Astrocyte of the hippocampus (primary cell): ENCODE results near the gene CDH23.
"Not testable (repeated sequence)": the region's sequence is repeated elsewhere in the genome, so short reads cannot be mapped to it uniquely, and the experiment has no call there.

Experiments used
- DNase-seq: peaks from one replicate; pipeline ENCODE4 v3.0.0; 2011; ENCODE audit warnings: low read depth, low spot score

Gene CDH23

DNA sequence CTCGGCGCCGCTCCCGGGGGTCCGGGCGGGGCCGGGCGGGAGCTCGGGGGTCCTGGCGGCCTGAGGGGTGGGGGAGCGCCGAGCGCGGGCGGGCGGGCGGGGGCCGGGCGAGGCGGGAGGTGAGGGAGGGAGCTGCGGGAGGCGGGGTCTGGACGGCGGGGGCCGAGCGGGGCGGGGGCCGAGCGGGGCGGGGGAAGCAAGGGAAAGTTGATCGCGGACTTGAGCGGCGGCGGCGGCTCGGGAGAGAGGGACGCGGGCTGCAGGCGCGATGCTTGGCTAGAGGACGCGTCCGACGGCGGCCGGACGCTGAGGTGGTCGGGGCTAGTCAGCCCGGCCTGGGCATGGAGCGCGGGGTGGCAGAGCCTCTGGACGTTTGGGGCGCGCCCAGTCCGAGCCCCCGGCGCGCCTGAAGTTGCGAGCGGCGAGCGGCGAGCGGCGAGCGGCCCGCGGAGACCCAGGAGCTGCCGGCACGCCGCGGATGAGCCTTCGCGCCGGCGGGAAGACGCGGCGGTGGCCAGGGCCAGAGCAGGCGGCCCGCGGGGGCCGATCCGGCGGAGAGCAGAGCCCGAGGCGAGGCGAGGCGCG is at the start of gene CDH23:
Gene CDH23, plus strand, starts transcription at position 210 of the 585 bp plus-strand sequence. CDS start 42,912 bp downstream, outside the sequence.
- peak; percentile 44 for DNase-seq

DNA sequence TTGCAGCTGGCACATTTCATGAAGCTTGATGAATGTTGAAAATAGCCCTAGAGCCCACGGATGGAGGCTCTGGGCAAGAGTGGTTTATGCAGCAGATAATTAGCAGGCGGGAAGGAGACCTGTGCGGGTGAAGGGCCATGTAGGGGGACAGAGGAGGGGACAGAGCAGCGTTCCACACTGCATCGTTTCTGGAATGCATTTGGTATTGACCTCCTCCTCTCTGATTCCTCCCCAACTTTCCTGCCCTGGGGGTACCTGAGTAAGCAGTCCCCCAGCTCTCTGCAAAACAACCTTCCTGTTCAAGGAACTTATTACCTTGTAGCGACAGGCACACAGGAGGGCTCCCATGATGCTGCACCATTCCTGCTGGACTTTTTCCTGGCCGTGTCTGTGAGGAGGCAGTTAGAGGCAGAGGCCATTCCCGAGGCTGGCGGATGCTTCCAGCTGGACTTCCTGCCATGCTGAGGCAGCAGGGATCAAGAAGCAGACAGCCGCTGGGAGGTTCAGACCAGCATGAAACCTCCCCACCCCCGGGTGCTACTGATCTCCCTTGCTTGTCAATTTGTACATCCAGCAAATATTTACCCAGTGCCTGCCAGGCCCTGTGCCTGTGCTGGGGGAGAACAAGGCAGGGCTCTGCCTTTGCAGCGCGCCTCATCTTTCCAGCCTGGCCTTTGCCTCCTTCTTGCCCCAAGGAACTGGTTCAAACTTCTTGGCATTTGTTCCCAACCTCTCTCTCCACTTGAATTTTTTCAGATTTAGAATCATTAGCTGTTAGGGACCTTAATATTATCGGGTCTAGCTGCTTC is 48.9 kb upstream of the CDH23 start:
- DNase-seq, result no peak

DNA sequence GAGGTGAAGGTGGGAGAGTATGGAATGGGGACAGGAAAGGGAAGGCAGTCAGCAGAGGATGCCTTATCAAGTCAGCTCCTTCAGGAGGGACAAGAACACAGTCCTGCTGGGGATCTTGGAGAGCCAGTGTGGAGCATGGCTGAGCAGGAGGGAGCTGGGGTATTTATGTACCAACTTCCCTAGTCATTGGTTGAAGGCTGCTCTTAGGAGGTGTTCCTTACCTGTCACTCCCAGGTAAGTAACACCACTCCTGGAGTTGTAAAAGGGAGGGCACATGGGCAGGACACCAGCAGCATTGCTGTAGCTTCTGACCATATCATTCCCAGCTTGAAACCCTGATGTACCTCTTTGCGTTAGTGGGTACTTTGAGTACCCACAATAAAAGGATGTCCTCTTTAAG is 47.9 kb upstream of the CDH23 start:
- no peak for DNase-seq

DNA sequence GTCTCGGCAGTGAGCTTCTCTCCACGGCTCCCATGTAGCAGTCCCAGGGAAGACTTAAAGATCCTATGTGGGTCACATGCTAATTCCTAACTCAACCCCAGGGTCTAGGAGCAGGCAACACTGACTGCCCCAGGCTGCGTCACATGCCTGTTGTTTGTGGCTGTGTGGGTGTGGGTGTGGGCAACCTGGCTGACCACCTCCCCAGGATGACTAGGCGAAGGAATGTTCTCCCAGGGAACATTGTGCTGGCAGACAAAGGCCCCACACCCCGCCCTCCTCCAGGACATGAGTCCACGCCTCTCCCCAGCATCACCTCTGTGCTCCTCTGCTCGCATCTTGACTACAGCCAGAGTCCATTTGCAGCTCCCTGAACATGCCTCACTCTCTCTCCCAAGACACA is 47.3 kb upstream of the CDH23 start:
- peak; percentile 74 for DNase-seq

DNA sequence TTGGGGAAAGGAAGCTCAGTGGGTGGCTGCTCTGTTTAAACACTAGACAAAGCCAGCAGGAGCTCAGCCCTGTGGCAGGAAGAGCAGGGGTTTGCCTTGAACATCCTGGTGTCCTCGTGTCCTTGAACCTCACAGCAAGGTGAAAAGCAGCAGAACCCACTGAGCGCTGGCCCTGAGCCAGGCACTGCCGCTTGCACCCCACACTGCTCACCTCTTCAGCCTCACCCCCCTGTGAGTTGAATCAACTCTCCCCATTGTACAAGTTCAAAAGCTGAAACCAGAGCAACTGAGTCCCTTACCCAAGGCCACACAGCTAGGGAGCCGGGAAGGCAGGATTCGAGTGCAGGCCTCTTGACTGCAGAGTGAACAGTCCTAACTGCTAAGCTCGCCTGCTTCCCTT is 45.6 kb upstream of the CDH23 start:
- no peak for DNase-seq

DNA sequence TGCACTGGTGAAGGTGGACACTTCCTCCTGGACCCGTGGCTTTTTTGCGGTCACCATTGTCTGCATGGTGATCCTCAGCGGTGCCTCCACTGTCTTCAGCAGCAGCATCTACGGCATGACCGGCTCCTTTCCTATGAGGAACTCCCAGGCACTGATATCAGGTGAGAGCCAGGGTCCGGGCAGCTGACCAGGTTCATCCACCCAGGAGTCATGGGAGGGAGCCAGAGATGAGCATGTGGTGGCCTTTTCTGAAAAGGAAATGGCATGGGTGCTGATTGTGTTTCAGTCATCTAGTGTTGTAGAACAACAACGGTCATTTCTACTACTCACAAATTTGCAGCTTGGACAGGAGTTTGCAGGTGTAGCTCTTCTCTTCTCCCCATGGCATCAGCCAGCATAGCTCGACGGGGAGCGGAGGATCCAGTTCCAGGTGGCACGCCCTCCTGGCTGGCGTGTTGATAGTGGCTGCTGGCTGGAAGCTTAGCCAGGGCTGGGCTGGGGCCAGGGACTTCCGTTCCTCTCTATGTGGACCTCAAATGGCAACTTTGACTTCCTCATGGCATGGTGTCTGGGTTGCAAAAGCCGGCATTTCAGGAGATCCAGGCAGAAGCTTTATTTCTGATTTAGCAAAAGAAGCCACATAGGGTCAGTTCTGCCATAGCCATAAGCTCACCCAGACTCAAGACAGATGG is 44.9 kb upstream of the CDH23 start:
- DNase-seq, result no peak

DNA sequence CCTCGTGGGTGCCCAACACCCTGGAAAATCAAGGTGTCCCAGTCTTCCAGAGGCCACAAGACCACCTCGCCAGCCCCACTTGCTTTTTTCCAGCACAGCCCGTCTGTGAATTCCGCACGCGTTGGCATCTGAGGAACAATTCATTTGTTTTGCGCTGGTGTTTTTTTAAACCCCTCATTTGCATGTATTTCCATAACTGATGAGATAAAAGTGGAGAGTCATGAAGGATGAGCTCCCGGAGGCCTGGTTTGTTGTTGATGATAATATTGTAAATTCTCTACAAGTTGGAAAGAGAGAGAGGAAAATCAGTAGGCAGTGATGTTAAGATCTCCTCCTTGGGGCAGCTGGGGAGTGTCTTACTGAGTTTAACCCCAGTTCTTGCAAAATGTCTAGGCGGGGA is 43.1 kb upstream of the CDH23 start:
- DNase-seq, result no peak

DNA sequence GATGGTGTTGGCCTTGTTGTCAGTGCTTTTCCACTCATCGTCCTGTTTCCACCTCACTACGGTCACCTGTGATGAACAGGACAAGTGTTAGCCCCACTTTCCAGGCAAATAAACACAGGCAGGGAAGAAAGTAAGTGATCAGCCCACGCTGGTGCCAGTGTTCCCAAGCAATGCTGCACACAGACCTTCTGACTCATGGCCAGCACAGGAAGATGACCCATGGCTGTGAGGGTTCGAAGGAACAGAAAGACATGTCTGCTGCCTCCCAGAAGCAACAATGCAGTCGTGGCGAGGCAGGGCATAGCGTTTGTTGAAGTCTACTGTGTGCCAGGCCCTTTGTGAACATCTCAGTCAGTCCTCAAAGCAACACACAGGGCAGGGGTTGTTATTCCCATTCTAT is 41.9 kb upstream of the CDH23 start:
- DNase-seq, result no peak

DNA sequence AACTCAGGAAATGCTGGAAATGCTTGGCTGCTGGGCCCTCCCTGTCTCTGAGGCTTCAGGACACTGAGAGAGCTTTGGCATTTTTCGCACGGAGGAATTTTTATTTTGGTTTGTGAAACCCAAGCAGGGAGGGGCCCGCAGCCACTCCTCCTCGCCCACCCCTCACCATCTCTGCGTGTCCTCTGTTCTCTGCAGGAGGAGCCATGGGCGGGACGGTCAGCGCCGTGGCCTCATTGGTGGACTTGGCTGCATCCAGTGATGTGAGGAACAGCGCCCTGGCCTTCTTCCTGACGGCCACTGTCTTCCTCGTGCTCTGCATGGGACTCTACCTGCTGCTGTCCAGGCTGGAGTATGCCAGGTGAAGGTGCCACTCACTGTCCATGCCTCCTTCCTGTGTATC is 40.8 kb upstream of the CDH23 start:
- DNase-seq, result no peak

DNA sequence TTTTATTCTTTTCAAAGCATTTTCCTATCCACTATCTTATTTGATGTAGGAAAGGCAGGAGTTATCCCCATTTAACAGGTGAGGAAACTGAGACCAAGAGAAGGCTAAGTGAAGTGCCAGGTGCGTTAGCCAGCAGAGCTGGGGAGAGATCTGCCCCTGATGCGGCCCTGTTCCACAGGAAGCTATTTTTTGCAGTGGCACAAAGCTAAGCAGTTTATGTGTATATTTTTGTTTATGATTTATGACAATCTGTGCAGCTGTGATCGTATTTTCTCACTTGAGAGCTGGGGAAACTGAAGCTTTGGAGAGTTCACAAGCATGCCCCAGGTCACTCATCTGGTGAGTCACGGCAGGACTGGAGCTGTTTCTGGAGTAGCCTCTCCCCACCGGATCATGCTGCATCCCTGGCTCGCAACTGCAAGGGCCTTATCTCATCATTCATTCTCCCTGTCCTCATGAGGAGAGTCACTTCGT is 38.9 kb upstream of the CDH23 start:
- no peak for DNase-seq

DNA sequence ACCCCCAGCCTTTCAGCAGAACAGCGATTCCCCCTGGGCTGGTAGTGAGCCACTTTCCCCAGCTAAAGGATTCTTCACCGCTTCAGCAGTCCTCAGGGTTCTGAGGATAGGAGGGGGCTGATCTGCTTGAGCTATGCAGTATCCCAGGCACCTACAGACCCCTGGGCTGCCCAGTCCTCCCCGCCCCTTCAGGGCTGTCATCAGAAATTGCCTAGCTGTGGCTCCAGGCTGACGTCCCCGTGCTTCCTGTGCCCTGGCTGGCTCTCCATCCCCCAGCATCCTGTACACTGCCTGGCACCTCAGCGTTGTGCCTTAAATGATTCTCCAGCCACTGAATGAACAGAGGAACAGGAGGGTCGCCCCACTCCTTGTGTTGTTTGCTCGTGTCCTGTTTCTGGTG is 38.4 kb upstream of the CDH23 start:
- no peak for DNase-seq

DNA sequence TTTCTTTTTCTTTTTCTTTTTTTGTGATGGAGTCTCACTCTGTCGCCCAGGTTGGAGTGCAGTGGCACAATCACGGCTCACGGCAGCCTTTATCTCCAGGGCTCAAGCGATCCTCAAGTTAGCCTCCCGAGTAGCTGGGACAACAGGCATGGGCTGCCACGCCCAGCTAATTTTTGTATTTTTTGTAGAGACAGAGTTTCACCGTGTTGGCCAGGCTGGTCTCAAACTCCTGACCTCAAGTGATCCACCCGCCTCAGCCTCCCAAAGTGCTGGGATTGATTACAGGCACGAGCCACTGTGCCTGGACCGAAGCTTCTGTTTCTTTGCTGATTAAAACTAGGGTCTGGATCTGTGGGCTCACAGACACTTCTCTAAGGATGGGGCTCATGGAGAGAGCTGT is 37.8 kb upstream of the CDH23 start:
- DNase-seq, result not testable (repeated sequence)

DNA sequence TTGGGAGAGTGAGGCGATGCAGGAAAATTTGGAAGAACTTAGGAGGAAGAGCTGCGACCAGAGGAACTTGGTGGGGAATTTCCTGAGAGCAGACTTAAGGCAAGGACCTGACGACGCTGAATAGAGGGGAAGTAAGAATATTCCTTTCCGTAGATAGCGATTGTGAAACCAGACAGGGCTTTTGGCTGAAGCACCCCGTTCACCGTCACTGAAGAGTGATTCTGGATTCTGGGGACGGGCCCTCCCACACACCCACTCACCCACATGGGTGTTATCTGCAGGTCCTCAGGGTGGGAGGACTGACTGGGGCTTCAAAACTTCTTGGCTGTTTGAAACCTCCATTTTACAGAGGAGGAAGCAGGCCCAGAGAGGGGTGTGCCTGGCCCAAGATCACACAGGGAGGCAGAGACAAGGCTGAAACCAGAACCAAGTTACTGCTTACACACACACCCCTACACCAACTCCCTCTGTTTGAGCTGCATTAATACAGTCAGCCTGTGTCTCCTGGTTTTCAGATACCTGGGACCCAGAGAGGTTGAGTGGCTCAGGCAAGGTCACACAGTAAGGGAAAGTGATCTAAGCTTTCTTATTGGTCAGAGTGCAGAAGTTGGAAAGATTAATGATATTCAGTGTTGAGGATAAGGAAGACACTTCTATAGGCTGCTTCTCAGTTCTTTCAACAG is 37.2 kb upstream of the CDH23 start:
- DNase-seq, result no peak

DNA sequence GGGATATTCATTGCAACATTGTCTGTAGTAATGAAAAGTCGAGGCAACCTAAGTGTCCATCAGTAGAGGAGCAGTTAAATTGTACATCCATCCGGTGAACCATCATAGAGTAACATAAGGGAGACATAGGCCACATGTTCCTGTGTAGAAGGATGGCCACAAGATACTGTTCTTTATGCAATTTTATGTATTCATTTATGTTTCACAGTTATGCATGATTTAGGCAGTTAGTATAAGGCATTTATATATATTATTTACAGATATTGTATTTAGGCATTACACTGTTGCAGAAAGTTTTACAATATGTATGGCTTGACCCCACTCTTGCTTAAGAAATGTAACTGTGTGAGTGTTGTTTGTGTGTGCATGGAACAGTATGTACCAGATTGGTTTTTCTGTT is 36.0 kb upstream of the CDH23 start:
- DNase-seq, result no peak

DNA sequence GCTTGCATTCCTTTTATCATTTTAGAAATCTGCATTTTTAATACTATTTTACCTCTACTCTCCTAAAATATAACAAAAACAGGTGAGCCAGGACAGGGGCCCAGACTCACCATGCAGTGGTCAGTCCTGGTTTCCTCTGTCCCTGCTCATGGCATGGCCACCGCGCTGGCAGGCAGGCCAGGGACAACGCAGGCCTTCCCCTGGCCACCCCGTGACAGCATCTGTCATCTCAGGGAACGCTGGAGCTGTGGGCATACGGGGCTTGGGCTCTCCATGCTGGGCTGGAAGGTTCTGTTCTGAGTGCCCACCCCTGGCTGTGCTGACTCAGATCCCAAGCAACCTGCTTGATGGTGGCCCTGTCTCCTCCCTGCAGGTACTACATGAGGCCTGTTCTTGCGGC is 35.1 kb upstream of the CDH23 start:
- no peak for DNase-seq

DNA sequence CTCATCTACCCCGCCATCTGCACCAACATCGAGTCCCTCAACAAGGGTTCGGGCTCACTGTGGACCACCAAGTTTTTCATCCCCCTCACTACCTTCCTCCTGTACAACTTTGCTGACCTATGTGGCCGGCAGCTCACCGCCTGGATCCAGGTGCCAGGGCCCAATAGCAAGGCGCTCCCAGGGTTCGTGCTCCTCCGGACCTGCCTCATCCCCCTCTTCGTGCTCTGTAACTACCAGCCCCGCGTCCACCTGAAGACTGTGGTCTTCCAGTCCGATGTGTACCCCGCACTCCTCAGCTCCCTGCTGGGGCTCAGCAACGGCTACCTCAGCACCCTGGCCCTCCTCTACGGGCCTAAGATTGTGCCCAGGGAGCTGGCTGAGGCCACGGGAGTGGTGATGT is 34.6 kb upstream of the CDH23 start:
- DNase-seq, result no peak

DNA sequence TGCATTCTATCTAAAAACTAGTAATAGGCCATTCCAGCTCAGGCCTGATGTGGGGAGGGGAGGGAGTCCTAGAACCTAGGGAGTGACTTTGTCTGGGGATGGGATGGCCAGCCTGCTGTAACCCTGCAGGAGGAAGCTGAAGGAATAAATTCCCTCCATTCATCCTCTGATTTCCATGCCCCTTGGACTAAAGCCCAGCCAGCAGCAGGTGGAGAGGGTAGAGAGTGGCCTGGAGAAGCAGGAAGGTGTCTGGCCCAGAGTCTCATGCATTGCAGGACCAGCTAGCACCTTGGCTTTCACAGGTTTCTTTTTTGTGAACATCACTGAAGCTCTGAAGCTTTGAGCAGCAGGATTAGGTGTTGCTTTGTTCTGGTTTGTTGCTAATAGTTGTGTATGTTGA is 32.8 kb upstream of the CDH23 start:
- DNase-seq, result no peak

DNA sequence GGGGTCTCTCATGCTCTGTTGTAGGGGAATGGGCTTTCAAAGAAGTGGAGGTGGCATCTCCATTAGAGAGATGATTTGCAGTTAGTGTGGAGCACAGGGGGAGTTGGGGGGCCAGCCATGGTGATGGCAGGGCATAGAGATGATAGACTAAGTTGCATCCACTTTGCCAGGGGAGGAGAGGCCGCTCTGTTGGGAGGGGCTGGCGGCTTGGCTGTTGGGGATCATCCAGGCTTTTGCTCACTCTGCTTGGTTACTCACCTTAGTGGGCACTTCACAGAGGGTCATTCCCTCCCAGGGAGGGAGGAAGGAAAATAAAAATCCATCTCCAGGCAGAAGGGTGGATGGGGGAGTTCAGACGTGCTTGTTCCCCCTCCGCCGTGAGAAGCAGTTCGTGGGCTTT is 31.4 kb upstream of the CDH23 start:
- no peak for DNase-seq

DNA sequence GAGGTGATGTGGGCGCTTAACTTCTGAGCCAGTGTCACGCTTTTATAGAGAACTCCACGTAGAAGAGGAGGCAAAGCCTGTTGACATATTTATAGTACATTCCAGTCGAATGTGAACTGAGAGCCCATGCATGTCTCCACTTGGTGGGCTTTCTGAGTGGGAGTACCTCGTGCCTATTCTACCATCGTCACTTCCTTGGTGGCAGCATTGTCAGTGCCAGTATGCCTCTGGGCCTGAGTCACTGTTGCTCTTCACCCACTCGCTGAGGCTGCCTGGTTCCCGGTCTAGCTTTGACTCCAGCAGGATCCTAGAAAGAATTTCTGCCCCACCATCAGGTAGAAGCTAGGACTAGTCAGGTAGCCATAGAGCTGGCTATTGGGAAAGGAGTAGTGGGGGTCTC is 30.0 kb upstream of the CDH23 start:
- DNase-seq, result no peak

DNA sequence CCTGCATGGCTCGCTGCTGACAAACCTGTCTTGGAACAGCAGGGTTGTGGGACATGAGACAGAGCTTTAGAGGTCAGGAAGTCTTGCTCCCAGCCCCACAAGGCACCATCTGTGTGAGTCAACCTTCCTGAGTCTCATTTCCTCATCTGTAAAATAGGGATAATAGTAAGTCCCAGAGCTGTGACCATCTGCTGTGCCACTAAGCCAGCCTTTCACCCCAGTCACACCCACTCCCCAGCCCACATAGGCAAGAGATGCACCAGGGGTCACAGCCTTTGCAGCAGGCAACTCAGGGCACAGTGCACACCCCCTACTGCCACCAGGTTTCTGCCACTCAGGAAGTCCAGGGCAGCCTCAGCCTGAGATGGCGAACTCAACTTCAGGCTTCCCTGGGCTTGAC is 29.4 kb upstream of the CDH23 start:
- no peak for DNase-seq

DNA sequence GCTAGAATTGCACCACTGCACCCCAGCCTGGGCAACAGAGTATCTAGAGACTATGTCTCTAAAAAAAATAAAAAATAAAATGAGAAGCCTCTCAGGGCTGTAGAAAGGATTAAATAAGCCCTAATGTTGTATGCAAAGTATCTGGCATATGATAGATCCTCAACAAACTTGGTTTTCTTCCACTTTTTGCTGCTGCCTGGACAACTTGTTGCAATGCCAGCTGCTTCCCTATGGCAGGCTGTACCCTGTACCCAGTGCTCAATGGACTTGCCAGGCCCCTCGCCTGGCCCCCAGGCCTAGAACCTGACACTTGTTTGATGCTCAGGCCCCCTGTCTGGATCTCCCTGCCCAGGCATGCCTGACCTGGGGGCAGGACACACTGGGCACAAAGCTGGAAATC is 28.5 kb upstream of the CDH23 start:
- DNase-seq, result no peak

DNA sequence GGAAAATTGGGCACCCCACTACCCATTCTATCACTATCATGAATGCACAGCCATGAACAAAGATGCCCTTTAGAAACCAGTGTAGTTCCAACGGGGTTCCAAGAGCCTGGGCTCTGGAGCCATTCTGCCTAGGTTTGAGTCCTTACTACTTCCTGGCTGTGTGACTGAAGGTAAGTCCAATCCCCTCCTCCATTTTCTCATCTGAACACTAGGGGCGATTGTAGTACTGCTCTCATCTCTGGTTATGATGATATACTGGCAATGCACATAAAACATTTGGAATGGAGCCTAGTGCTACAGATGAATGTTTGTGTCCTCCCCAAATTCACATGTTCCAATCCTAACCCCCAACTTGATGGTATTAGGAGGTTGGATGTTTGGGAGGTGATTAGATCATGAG is 28.1 kb upstream of the CDH23 start:
- no peak for DNase-seq
